GM19455 (cell line): ENCODE results near the gene UBR2.
"Not testable (repeated sequence)": the region's sequence is repeated elsewhere in the genome, so short reads cannot be mapped to it uniquely, and the experiment has no call there.

Experiments
- ATAC-seq: cut with Tn5 transposase; IDR thresholded peaks from one replicate; pipeline ENCODE4 v1.9.1; 2021; ENCODE audit not compliant: unreplicated experiment

UBR2 gene

DNA sequence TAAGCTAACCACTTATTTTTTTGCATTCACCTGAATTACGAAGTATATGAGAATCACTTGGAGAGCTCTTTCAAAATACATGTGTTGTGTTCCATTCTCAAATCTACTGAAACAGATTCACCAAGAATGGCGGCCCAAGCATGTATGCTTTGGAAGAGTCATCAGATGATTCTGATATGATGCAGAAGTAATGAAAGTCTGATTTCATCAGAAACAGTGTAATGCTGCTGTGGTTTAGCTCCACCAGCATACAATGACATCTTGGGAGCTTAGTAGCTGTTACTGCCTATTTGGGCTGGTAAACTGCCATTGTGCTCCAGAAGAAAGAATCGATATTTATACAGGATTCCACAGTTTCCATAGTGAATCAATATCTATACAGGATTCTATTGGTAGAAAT is 52.9 kb downstream of the UBR2 start:
- ATAC-seq = no peak

DNA sequence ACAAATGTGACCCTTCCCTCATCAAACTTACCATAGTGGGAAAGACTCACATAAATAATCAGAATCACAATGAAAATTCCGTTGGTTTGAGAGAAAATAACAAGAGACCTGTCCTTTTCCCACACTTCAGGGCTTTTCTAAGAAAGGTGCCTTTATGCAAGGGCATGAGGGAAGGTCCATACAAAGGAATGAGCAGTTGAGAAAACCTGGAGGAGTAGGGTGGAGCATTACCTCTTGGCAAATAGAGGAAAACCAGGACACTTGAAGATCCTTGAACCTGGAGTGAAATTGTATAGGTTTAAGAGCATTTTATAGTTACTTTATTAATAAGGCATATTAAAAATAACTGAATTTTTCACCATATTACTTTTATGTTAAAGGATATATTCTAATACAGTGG is 54.3 kb downstream of the UBR2 start:
- no peak for ATAC-seq

DNA sequence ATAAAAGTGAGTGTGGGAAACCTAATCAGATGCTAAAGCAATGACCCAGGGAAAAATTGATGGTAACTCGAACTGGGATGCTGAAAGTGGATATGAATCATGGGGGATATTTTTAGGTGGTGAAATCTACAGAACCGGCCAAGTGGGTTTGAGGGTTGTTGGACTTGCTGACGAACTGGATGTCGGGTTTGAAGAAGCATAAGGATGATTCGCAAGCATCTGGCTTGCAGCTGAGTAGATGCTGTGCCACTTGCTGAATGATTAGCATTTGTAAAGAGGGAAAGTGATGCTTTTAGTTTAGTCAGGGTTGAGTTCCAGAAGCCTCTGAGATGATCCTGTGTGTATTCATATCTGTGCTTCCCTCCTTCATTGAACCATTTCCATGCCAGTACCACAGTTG is 54.9 kb downstream of the UBR2 start:
- no peak for ATAC-seq

DNA sequence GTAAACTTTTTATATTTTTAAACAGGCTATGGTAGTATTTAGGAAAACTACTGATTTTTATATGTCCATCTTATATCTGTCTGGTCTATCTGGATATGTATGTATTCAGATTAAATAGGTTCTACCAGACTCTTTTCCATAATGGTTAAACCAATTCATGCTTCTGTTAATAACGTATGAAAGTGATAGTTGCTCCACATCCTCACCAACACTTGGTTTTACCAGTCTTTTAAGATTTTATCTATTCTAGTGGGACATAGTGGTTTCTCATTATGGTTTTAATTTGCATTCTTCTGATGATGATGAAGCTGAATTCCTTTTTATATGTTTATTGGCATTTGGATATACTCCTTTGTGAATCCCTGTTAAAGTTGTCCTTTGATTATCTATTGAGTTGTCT is 56.1 kb downstream of the UBR2 start:
- no peak for ATAC-seq

DNA sequence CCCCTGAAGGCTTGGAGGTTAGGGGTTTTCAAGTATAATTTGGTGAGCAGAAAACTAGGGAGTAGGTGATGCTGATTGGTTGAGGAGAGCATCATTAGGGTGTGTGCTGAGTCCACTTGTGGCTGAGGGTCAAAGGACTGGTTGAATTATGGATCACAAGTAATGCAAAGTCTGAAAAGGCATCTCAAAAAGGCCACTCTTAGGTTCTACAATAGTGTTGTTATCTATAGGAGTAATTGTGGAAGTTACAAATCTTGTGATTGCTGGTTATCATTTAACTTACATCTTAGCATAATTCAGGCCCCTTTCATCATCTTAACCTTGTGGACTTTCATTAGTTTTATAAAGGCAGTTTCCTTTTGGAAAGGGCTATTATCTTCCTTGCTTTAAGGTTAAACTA is 60.8 kb downstream of the UBR2 start:
- ATAC-seq = no peak

DNA sequence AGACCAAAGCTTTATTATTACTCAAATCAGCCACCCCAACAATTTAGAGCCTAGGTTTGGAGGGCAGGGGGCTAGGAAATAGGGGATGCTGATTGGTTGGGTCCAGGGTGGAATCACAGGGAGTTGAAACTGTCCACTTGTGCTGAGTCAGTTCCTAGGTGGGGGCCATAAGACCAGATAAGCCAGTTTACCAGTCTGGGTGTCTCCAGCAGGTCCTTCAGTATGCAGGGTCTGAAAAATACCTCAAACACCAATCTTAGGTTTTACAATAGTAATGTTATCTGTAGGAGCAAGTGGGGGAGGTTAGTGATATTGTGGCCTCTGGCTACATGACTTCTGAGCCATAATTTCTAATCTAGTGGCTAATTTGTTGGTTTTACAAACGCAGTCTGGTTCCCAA is 63.2 kb downstream of the UBR2 start:
- no peak for ATAC-seq

DNA sequence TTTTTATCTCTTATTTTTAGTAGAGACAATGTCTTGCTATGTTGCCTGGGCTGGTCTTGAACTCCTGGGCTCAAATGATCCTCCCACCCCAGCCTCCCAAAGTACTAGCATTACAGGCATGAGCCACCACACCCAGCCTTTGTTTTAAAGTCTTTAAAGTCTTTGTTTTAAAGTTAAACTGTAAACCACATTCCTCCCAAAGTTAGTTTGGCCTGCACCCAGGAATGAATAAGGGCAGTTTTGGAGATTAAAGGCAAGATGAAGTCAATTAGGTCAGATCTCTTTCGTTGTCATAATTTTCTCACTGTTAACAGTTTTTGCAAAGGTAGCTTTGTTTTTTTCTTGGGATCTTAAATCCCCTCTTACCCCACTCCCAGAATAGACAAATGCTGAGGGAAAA is 63.8 kb downstream of the UBR2 start:
- no peak for ATAC-seq

DNA sequence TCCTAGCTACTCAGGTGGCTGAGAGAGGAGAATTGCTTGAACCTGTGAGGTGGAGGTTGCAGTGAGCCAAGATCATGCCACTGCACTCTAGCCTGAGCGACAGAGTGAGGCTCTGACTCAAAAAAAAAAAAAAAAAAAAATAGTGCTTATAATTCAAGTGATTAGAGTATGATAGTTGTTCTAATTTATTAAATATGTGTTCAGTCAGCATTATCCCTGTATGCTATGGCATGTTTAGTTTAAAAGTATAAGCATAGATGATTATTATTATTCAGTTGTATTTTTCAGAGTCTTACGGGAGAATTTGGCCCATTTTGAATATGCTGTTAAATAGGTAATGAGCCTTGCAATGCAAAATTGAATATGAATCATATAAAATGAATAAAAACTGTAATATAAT is 64.8 kb downstream of the UBR2 start:
- ATAC-seq = no peak

DNA sequence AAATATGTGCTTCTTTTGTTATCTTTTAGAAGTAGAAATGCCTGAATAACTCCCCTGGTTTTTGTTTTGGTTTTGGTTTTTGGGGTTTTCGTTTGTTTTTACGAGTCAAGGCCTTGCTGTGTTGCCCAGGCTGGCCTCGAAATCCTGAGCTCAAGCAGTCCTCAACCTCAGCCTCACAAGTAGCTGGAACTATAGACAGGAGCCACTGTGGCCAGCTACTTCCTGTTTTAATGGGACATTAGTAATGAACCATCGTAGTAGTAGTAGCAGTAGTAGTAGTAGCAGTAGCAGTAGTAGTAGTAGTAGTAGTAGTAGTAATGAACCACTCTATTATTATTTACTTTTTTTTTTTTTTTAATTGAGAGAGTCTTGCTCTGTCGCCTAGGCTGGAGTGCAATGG is 66.0 kb downstream of the UBR2 start:
- no peak for ATAC-seq

DNA sequence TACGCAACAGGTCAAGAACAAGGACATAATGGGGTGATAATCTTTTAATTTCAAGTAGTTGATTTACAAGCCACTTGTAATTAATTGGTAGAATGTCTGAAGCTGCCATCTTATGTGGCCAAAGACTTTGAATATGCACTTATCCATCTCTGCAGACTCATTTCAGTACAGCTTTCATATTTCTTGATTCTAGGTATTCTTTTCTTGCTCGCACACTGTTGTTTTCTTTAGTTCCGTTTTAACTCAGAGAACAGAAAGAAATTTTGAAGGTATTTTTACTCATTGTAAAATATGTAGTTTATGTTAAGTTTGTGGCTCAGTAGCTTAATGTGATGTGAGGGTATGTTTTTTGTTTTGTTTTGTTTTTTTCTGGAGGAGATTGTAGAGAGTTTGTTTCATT is 73.9 kb downstream of the UBR2 start:
- ATAC-seq = no peak

DNA sequence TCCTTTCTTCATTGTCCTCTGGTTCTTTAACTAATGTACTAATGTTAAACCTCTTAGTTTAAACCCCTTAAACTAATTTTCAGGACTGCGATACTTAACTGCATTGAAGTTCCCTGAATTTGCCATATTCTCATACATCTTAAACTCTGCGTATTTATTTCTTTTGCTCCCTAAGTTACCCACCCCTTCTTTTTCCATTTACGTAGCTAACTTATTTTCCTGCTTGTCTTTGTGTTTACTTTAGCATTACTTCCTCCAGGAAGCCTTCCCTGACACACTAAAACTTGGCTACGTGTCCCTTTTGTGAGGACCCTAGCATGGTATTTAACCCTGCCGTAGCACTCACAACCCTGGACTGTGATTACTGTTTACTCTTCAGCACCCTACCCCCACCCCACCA is 79.0 kb downstream of the UBR2 start:
- ATAC-seq = no peak

DNA sequence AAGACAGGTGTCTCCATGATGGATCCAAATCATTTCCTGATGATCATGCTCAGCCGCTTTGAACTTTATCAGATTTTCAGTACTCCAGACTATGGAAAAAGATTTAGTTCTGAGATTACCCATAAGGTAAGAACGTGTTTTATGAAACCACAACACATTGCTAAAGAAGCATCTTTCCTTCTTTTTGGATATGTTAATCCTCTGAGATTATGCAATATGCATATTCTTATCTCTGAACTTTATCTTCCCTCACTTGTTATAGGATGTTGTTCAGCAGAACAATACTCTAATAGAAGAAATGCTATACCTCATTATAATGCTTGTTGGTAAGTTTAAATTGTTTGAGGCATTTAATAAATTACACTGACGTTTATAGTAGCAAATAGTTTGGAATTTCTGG is 80.4 kb downstream of the UBR2 start:
- ATAC-seq = no peak

DNA sequence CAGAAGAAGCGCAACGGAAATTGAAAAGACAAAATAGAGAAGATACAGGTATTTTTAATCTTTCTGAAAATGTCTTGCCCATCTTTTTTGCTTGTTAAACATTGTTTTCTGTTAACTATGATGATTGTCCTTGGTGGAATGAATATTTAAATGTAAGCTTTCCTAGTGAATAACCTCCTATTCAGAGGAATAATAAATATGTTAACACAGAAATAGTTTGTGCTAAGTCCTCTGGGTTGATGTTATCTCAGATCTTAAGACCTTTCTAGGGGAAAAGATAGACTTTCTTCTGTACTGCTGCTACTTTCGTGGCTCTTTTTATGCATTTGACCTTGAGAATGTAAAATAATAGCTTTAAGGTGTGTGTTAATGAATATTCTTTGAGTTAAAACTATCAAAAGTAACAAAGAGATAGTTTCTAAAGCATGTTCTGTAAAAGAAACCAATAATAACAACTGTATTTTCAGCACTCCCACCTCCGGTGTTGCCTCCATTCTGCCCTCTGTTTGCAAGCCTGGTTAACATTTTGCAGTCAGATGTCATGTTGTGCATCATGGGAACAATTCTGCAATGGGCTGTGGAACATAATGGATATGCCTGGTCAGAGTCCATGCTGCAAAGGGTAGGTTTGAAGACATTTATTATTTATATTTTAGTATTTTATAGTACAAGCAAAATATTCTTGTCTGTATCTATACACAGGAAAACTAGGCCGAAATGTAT is 88.4 kb downstream of the UBR2 start:
- no peak for ATAC-seq

DNA sequence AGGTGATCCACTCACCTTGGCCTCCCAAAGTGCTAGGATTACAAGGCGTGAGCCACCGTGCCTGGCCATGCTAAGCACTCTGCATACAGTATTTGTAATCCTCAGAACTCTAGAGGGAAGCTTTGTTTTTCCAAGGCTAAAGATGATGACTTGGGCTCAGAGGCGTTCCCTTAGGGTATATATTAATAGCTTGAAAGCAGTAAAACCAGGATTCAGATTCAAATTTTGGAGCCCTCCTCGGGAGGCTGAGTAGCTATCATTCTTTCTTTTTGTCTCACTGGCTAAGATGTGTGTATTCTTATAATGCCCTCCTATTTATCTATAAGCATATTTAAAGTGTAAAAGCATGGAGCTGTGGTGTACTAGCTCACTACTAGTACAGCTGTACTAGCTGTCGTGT is 90.0 kb downstream of the UBR2 start:
- ATAC-seq = no peak

DNA sequence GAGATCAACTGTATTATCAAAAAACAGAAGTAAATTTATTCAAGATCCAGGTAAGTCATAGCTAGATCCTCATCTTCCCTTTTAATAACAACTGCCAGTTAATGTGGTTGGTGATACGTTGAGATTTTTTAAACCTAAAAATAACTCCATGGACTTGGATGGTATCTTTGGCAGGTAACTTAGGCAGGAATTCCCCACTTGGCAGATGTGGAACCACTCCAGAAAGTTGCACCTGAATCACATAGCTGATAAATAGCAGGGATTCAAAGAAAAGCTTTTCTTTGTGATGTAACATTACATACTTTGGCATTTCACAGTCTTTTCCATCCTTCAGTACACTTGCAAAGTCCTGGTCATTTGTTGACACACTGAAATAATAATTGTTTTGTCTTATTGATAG is 96.0 kb downstream of the UBR2 start:
- ATAC-seq = no peak

DNA sequence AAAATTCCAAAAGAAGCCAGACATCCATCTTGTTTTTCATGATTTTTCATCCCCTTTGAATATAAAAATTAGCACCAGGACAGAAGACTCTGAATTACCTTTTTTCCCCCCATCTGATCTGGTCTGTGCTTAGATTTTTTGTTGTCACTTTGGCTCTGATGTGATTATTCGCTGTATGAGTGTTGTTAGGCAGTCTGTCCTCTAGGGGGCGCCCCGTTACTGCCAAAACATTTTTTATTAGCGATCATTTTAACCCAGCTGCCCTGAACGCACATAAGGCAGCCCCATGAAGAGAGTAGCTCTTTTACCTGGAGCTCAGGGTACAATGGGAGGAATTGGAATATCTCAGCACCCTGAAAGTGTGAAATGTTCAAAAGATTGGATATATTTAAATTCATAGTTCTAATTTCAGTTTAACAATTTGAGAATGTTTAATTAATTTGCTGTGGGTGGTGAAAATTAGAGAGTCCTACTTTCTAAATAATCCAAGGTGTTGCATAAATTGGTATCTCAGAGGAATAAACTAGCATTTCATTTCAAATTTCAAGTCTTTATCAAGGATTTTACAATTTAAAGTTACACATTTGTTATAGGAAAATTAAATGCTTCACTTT is 97.8 kb downstream of the UBR2 start:
- ATAC-seq = no peak

DNA sequence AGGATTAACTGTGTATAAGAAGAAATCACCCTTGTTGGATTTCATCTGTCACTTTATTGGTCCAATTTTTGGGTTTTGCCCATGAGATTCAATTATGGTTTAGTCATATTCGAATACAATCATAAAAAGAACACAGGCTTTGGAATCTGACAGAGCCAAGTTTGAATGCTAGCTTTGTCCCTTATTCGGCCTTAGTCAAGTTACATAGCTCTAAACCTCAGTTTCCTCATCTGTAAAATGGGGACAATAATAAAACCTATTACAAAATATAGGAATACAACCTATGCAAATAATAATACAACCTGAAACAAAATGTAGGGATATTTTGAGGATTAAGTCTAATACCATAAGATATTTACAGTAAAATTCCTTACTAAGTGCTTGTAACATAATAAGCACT is 100.9 kb downstream of the UBR2 start:
- no peak for ATAC-seq

DNA sequence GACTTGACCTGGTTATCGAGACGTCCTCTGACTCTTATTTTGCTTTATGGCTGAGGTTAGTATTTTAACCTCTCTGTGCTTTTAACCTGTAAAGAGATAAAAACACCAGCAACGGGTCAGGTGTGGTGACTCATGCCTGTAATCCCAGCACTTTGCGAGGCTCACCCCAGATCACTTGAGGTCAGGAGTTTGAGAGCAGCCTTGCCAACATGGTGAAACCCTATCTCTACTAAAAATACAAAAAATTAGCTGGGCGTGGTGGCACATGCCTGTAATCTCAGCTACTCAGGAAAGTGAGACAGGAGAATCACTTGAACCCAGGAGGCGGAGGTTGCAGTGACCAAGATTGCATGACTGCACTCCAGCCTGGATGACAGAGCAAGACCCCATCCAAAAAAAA is 110.5 kb downstream of the UBR2 start:
- not testable (repeated sequence) for ATAC-seq

DNA sequence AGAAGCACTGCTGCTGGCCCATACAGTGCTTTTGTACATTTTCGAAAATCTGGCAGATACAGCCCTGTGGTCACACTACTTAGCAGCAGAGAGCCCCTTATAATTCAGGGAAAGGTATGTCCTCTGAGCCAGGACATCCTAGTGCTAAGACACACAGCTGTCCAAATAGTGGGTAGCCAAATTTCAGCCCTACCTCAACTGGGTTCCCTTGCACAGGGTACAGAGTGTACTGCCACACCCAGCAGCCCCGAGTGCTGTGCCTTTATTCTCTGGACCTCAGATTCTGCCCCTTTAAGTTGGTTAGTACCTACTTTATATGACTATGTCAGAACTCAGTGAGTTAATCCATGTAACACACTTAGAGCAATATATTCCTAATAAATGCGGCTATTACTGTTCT is 111.0 kb downstream of the UBR2 start:
- ATAC-seq = no peak

DNA sequence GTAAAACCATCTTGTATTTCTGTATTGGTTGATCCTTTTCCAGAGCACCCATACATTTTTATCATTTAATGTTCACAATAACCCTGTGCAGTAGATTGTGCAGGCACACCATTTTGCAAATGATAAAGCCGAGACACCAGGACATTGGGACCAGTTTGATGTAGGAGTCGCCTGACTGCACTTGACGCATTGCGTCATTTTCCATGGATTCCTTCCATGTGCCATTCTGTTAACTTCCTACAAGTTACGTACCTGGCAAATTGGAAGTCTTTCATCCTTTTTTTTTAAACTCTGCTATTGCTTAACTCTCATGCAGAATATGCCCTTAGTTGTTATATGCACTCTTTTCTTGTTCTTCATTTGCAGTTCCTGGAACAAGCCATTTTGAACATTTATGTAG is 115.5 kb downstream of the UBR2 start:
- no peak for ATAC-seq

DNA sequence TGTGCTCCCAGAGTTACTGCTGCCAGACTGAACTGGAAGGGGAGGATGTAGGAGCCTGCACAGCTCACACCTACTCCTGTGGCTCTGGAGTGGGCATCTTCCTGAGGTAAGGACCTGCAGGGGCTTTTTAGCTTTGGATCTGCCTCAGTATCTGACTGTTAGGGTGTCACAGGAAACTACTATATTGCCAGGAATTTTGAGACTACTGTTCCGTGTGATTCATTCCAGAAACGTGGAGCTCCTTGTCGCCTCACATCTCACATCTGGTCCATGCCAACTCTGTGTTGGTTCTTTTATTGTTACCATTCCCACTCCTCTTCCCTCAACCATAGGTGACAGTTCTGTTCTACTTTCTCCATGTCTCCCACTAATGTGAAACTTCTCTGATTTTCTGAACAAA is 124.5 kb downstream of the UBR2 start:
- ATAC-seq = no peak

DNA sequence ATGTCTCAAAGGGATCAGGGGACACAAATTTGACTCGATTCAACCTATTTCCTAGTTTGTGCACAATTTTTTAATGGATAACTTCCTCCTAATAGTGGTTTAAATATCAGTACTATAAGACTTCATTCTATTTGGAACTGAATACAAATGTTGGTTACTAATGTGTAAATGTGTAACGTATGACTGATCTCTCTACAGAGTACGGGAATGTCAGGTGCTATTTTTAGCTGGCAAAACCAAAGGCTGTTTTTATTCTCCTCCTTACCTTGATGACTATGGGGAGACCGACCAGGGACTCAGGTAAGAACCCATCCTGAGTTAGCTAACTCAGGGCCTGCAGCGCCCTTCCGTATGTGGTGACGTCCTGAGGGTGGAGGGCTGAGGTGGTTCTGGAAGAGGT is 125.5 kb downstream of the UBR2 start:
- no peak for ATAC-seq

DNA sequence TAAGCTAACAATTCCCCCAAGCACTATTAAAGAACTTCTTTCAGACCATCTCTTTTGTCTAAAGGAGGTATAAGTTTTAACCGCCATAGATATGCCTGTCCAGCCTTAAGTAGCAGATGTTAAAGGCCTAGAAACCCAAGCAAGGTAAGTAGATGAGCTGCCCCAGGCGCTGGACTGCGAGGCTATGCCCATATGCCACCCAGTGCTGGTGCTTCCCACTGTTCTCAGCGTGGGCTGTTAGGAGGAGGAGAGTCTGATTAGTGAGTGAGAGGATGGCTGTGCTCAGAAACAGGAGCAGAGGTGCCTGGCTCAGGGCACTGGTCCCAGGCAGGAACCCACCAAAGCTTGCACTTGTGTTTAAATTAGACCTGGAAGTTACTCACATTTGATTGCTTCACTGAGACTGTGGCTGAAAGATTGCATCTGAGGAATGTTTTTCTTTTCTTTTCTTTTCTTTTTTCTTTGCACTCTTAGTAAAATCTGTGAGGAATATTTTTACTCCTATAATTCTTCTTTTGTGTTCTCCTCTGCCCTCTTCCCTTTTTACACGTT is 126.4 kb downstream of the UBR2 start:
- no peak for ATAC-seq
